Measurements from ENCODE around the gene CLSTN2. TPM values are rescaled to one million over a fixed set of nuclear protein-coding genes. Genes with fewer than 3 reads are reported as not detected.

The CLSTN2 gene
- total RNA-seq, 1 experiment from 2014 or later = not detected

GRCh38 chr3:140203510-140203909 is 268.5 kb downstream of the CLSTN2 start:
- no peak overlapping the region for H3K27ac ChIP-seq
- no peaks in the 10 kb centered on the region for H3K27me3 ChIP-seq (ENCODE audit: insufficient read depth, low read depth)
- H2AFZ ChIP-seq = no peak overlapping the region
- H4K20me1 ChIP-seq (ENCODE audit: insufficient read depth) = no peaks in the 10 kb centered on the region
- H3K4me1 ChIP-seq (replicated peaks; ENCODE audit: insufficient read depth) = no peaks in the 10 kb centered on the region
- H3K79me2 ChIP-seq (ENCODE audit: low read depth) = no peaks in the 10 kb centered on the region
- intact Hi-C loops (cut with micrococcal nuclease; ENCODE audit: unreplicated experiment) = loop anchor here (1.0 kb wide), 1 partner anchor 27 kb away; no protein-coding TSS in a partner anchor
- H3K4me3 ChIP-seq = no peak overlapping the region
- no peak overlapping the region for H3K4me2 ChIP-seq
- CTCF ChIA-PET = no interaction called here
- no peaks in the 10 kb centered on the region for H3K36me3 ChIP-seq (ENCODE audit: low read depth)
- H3K9me2 ChIP-seq (ENCODE audit: insufficient read depth) = no peaks in the 10 kb centered on the region
- no TSS peak for BruUV-seq (replicated peaks)
- TF ChIP-seq CTCF (conservative IDR thresholded peaks at IDR 0.05) = no peak
- TF ChIP-seq EZH2 (IDR thresholded peaks at IDR 0.05; ENCODE audit: low read depth) = no peak
- POLR2A ChIA-PET (ENCODE audit: unreplicated experiment) = no interaction called here
- H3K9me3 ChIP-seq (ENCODE audit: insufficient read depth, low read depth) = no peaks in the 10 kb centered on the region
- H3F3A ChIP-seq (ENCODE audit: insufficient read depth, low read depth) = no peaks in the 10 kb centered on the region
- DNase-seq = no peak

- Histone ChIP-seq H3K27me3 (ENCODE audit: insufficient read depth, low read depth) (no peaks in the 10 kb centered on the region), H3F3A (ENCODE audit: insufficient read depth, low read depth) (no peaks in the 10 kb centered on the region), H3K4me3 (no peak overlapping the region), H3K4me1 (replicated peaks; ENCODE audit: insufficient read depth) (no peaks in the 10 kb centered on the region), H2AFZ (no peak overlapping the region), H3K36me3 (ENCODE audit: low read depth) (no peaks in the 10 kb centered on the region), H3K9me2 (ENCODE audit: insufficient read depth) (no peaks in the 10 kb centered on the region), H3K9me3 (ENCODE audit: insufficient read depth, low read depth) (no peaks in the 10 kb centered on the region), H3K27ac (no peak overlapping the region), H3K79me2 (ENCODE audit: low read depth) (no peaks in the 10 kb centered on the region), H3K4me2 (no peak overlapping the region), H4K20me1 (ENCODE audit: insufficient read depth) (no peaks in the 10 kb centered on the region)
- CTCF ChIA-PET = no interaction called here
- no TSS peak for BruUV-seq (replicated peaks)
- no peak for DNase-seq
- POLR2A ChIA-PET (ENCODE audit: unreplicated experiment) = no interaction called here
- intact Hi-C loops (cut with micrococcal nuclease; ENCODE audit: unreplicated experiment) = no loop called here
- TF ChIP-seq CTCF (conservative IDR thresholded peaks at IDR 0.05) (no peak), EZH2 (IDR thresholded peaks at IDR 0.05; ENCODE audit: low read depth) (no peak)
Measured at GRCh38 chr3:140204271-140204984, 269.4 kb downstream of the CLSTN2 start.

- TF ChIP-seq EZH2 (IDR thresholded peaks at IDR 0.05; ENCODE audit: low read depth) = no peak
- TF ChIP-seq CTCF (conservative IDR thresholded peaks at IDR 0.05) = no peak
- BruUV-seq (replicated peaks) = no TSS peak
- Histone ChIP-seq H3K36me3 (ENCODE audit: low read depth) (no peaks in the 10 kb centered on the region), H3K27ac (no peak overlapping the region), H3K9me3 (ENCODE audit: insufficient read depth, low read depth) (no peaks in the 10 kb centered on the region), H3F3A (ENCODE audit: insufficient read depth, low read depth) (no peaks in the 10 kb centered on the region), H3K79me2 (ENCODE audit: low read depth) (no peaks in the 10 kb centered on the region), H2AFZ (no peak overlapping the region), H3K27me3 (ENCODE audit: insufficient read depth, low read depth) (no peaks in the 10 kb centered on the region), H3K4me3 (no peak overlapping the region), H3K9me2 (ENCODE audit: insufficient read depth) (no peaks in the 10 kb centered on the region), H4K20me1 (ENCODE audit: insufficient read depth) (no peaks in the 10 kb centered on the region), H3K4me2 (no peak overlapping the region), H3K4me1 (replicated peaks; ENCODE audit: insufficient read depth) (no peaks in the 10 kb centered on the region)
- intact Hi-C loops (cut with micrococcal nuclease; ENCODE audit: unreplicated experiment) = loop anchor here (5.0 kb wide), 1 partner anchor 532 kb away; no protein-coding TSS in a partner anchor
- ChIA-PET CTCF (no interaction called here), POLR2A (ENCODE audit: unreplicated experiment) (no interaction called here)
- no peak for DNase-seq
Measured at GRCh38 chr3:140205598-140205997, 270.6 kb downstream of the CLSTN2 start.

All from PC-9 (cell line).